ENCODE measurements around the gene SYT3.

SYT3 gene

GRCh38 chr19:50678323-50678722 is 38.6 kb upstream of the SYT3 start:
- no peak overlapping the region for H3K4me3 ChIP-seq (ENCODE audit: severe bottlenecking)
- ATAC-seq (ENCODE audit: low read depth): no peak
- peaks cover 10% of the 10 kb centered on the region for H3K27me3 ChIP-seq (ENCODE audit: insufficient read depth, poor library complexity, severe bottlenecking)
- DNase-seq (ENCODE audit: low spot score): no peak
- H3K36me3 ChIP-seq (ENCODE audit: low read depth): no peaks in the 10 kb centered on the region
- H3K4me1 ChIP-seq (ENCODE audit: insufficient read depth, poor library complexity, severe bottlenecking): no peaks in the 10 kb centered on the region
- no peak overlapping the region for H3K27ac ChIP-seq (ENCODE audit: poor library complexity, severe bottlenecking)
- no peak for TF ChIP-seq CTCF (IDR thresholded peaks at IDR 0.05; ENCODE audit: poor library complexity, severe bottlenecking)
- H3K9me3 ChIP-seq (ENCODE audit: severe bottlenecking): no peaks in the 10 kb centered on the region

GRCh38 chr19:50677636-50678035 is 38.0 kb upstream of the SYT3 start:
- Histone ChIP-seq H3K36me3 (ENCODE audit: low read depth) (no peaks in the 10 kb centered on the region), H3K27ac (ENCODE audit: poor library complexity, severe bottlenecking) (no peak overlapping the region), H3K4me3 (ENCODE audit: severe bottlenecking) (no peak overlapping the region), H3K4me1 (ENCODE audit: insufficient read depth, poor library complexity, severe bottlenecking) (no peaks in the 10 kb centered on the region), H3K27me3 (ENCODE audit: insufficient read depth, poor library complexity, severe bottlenecking) (peaks cover 13% of the 10 kb centered on the region), H3K9me3 (ENCODE audit: severe bottlenecking) (no peaks in the 10 kb centered on the region)
- ATAC-seq (ENCODE audit: low read depth): no peak
- no peak for TF ChIP-seq CTCF (IDR thresholded peaks at IDR 0.05; ENCODE audit: poor library complexity, severe bottlenecking)
- DNase-seq (ENCODE audit: low spot score): no peak

- Histone ChIP-seq H3K27me3 (ENCODE audit: insufficient read depth, poor library complexity, severe bottlenecking) (peaks cover 19% of the 10 kb centered on the region), H3K9me3 (ENCODE audit: severe bottlenecking) (no peaks in the 10 kb centered on the region), H3K4me3 (ENCODE audit: severe bottlenecking) (no peak overlapping the region), H3K36me3 (ENCODE audit: low read depth) (no peaks in the 10 kb centered on the region), H3K4me1 (ENCODE audit: insufficient read depth, poor library complexity, severe bottlenecking) (no peaks in the 10 kb centered on the region), H3K27ac (ENCODE audit: poor library complexity, severe bottlenecking) (no peak overlapping the region)
- no peak for ATAC-seq (ENCODE audit: low read depth)
- no peak for TF ChIP-seq CTCF (IDR thresholded peaks at IDR 0.05; ENCODE audit: poor library complexity, severe bottlenecking)
- DNase-seq (ENCODE audit: low spot score): no peak
Measured at GRCh38 chr19:50676625-50677197, 37.0 kb upstream of the SYT3 start.

GRCh38 chr19:50673118-50673517 is 33.4 kb upstream of the SYT3 start:
- peaks cover 44% of the 10 kb centered on the region for H3K27me3 ChIP-seq (ENCODE audit: insufficient read depth, poor library complexity, severe bottlenecking)
- TF ChIP-seq CTCF (IDR thresholded peaks at IDR 0.05; ENCODE audit: poor library complexity, severe bottlenecking): no peak

GRCh38 chr19:50670102-50670380 is 30.4 kb upstream of the SYT3 start:
- H3K4me1 ChIP-seq (ENCODE audit: insufficient read depth, poor library complexity, severe bottlenecking): no peaks in the 10 kb centered on the region
- no peaks in the 10 kb centered on the region for H3K36me3 ChIP-seq (ENCODE audit: low read depth)
- H3K4me3 ChIP-seq (ENCODE audit: severe bottlenecking): no peak overlapping the region
- DNase-seq (ENCODE audit: low spot score): no peak
- H3K27me3 ChIP-seq (ENCODE audit: insufficient read depth, poor library complexity, severe bottlenecking): peaks cover 69% of the 10 kb centered on the region
- H3K9me3 ChIP-seq (ENCODE audit: severe bottlenecking): no peaks in the 10 kb centered on the region
- no peak for TF ChIP-seq CTCF (IDR thresholded peaks at IDR 0.05; ENCODE audit: poor library complexity, severe bottlenecking)
- no peak overlapping the region for H3K27ac ChIP-seq (ENCODE audit: poor library complexity, severe bottlenecking)
- ATAC-seq (ENCODE audit: low read depth): no peak

More at GRCh38 chr19:50673118-50673517, 33.4 kb upstream of the SYT3 start:
- H3K4me3 ChIP-seq (ENCODE audit: severe bottlenecking): no peak overlapping the region
- no peak for ATAC-seq (ENCODE audit: low read depth)
- no peaks in the 10 kb centered on the region for H3K4me1 ChIP-seq (ENCODE audit: insufficient read depth, poor library complexity, severe bottlenecking)
- no peaks in the 10 kb centered on the region for H3K36me3 ChIP-seq (ENCODE audit: low read depth)
- DNase-seq (ENCODE audit: low spot score): no peak
- no peak overlapping the region for H3K27ac ChIP-seq (ENCODE audit: poor library complexity, severe bottlenecking)
- no peaks in the 10 kb centered on the region for H3K9me3 ChIP-seq (ENCODE audit: severe bottlenecking)
